CD4-positive, alpha-beta T cell treated with Interleukin-2 at 100 ng/mL for 4 hours (primary cell): ENCODE results near the gene GOLGA6C.
A peak's percentile ranks its signal among the peaks of the same experiment; 100 is the strongest.
"Not testable (repeated sequence)": the region's sequence is repeated elsewhere in the genome, so short reads cannot be mapped to it uniquely, and the experiment has no call there.

Source experiments
- DNase-seq: peaks from one replicate; pipeline ENCODE4 v3.0.0-alpha.2; 2020; ENCODE audit warnings: low spot score

The GOLGA6C gene

GRCh38 chr15:75258620-75259343 lies 648 bp downstream of the GOLGA6C start:
- DNase-seq: not testable (repeated sequence)

GRCh38 chr15:75259873-75260272 lies 1.7 kb downstream of the GOLGA6C start:
- DNase-seq: not testable (repeated sequence)

GRCh38 chr15:75273751-75274359 lies 15.7 kb downstream of the GOLGA6C start:
- not testable (repeated sequence) for DNase-seq

GRCh38 chr15:75274509-75275107 lies 16.5 kb downstream of the GOLGA6C start:
- peak; percentile 54 for DNase-seq

GRCh38 chr15:75275617-75276016 lies 17.5 kb downstream of the GOLGA6C start:
- DNase-seq: not testable (repeated sequence)

- DNase-seq: not testable (repeated sequence)
These were observed 20.4 kb downstream of the GOLGA6C start for GRCh38 chr15:75278497-75278896.

GRCh38 chr15:75282572-75282971 lies 24.4 kb downstream of the GOLGA6C start, which contains the start of gene GOLGA6D:
Gene GOLGA6D (plus strand): TSS chr15:75282835. CDS start chr15:75282876, 41 bp downstream.
- not testable (repeated sequence) for DNase-seq

GRCh38 chr15:75284152-75284551 lies 26.0 kb downstream of the GOLGA6C start:
- not testable (repeated sequence) for DNase-seq

- not testable (repeated sequence) for DNase-seq
These were observed 35.5 kb downstream of the GOLGA6C start for GRCh38 chr15:75293660-75294059.

GRCh38 chr15:75298541-75299310 lies 40.6 kb downstream of the GOLGA6C start:
- DNase-seq: not testable (repeated sequence)

- DNase-seq: peak; percentile 63
These were observed 41.2 kb downstream of the GOLGA6C start for GRCh38 chr15:75299311-75299688.

GRCh38 chr15:75300026-75300425 lies 41.9 kb downstream of the GOLGA6C start:
- DNase-seq: not testable (repeated sequence)

GRCh38 chr15:75302318-75302717 lies 44.2 kb downstream of the GOLGA6C start:
- DNase-seq: no peak

GRCh38 chr15:75302753-75303152 lies 44.6 kb downstream of the GOLGA6C start:
- DNase-seq: not testable (repeated sequence)

- DNase-seq: no peak
These were observed 48.1 kb downstream of the GOLGA6C start for GRCh38 chr15:75306188-75306587.

- no peak for DNase-seq
These were observed 49.8 kb downstream of the GOLGA6C start for GRCh38 chr15:75307778-75308390.

- DNase-seq: no peak
These were observed 51.6 kb downstream of the GOLGA6C start for GRCh38 chr15:75309711-75310110.

GRCh38 chr15:75312548-75312947 lies 54.4 kb downstream of the GOLGA6C start:
- not testable (repeated sequence) for DNase-seq

- DNase-seq: no peak
These were observed 55.1 kb downstream of the GOLGA6C start for GRCh38 chr15:75313116-75313845.

- no peak for DNase-seq
These were observed 56.6 kb downstream of the GOLGA6C start for GRCh38 chr15:75314552-75315290.
